Osteocyte (in vitro differentiated cells): Measurements from ENCODE around the gene SLC8A2. TPM values are rescaled to one million over a fixed set of nuclear protein-coding genes. Genes with fewer than 3 reads are reported as not detected.

Experiments used
- DNase-seq: peaks from one replicate; pipeline ENCODE4 v3.0.0; 2021; ENCODE audit warnings: mixed read lengths; ENCODE audit not compliant: unreplicated experiment; ENCODE audit errors: extremely low spot score
- H3K27ac Mint-ChIP-seq: one replicate; pipeline ENCODE4 v1.8.0; 2021; ENCODE audit warnings: mild to moderate bottlenecking, mixed read lengths; ENCODE audit not compliant: unreplicated experiment
- H3K27me3 Mint-ChIP-seq: one replicate; pipeline ENCODE4 v1.8.0; 2021; ENCODE audit warnings: mixed read lengths; ENCODE audit not compliant: unreplicated experiment
- H3K36me3 Mint-ChIP-seq: one replicate; pipeline ENCODE4 v1.8.0; 2021; ENCODE audit warnings: mixed read lengths; ENCODE audit not compliant: unreplicated experiment
- H3K4me1 Mint-ChIP-seq: one replicate; pipeline ENCODE4 v1.8.0; 2021; ENCODE audit warnings: mixed read lengths; ENCODE audit not compliant: unreplicated experiment
- H3K4me3 Mint-ChIP-seq: one replicate; pipeline ENCODE4 v1.8.0; 2021; ENCODE audit warnings: mild to moderate bottlenecking, moderate library complexity, mixed read lengths; ENCODE audit not compliant: unreplicated experiment
- H3K9me3 Mint-ChIP-seq: one replicate; pipeline ENCODE4 v1.8.0; 2021; ENCODE audit warnings: mixed read lengths; ENCODE audit not compliant: unreplicated experiment
- CTCF ChIP-seq: fragments of 200-600 bp; sonication (generic); IDR thresholded peaks from 2 replicates; pipeline ENCODE4 v1.5.0; 2021; ENCODE audit warnings: antibody characterized with exemption, mild to moderate bottlenecking, moderate library complexity
- total RNA-seq: library from RNA; stranded (reverse); gene quantifications from 2 replicates; pipeline ENCODE4 v1.2.1, GENCODE V29; 2021

SLC8A2 gene
- total RNA-seq, 1 donor from 2014 or later, result not detected

GRCh38 chr19:47406711-47407416, 64.8 kb downstream of the SLC8A2 start:
- DNase-seq, result no peak
- Mint-ChIP-seq H3K4me1 (no peaks in the 10 kb centered on the region), H3K9me3 (no peaks in the 10 kb centered on the region), H3K27ac (no peak overlapping the region), H3K36me3 (peaks cover 24% of the 10 kb centered on the region), H3K4me3 (no peak overlapping the region), H3K27me3 (no peaks in the 10 kb centered on the region)
- no peak for TF ChIP-seq CTCF

GRCh38 chr19:47405854-47406417, 65.8 kb downstream of the SLC8A2 start:
- Mint-ChIP-seq H3K27ac (no peak overlapping the region), H3K36me3 (peaks cover 24% of the 10 kb centered on the region), H3K4me1 (no peaks in the 10 kb centered on the region), H3K9me3 (no peaks in the 10 kb centered on the region), H3K4me3 (no peak overlapping the region), H3K27me3 (no peaks in the 10 kb centered on the region)
- no peak for DNase-seq
- TF ChIP-seq CTCF, result no peak

- Mint-ChIP-seq H3K27ac (no peak overlapping the region), H3K9me3 (no peaks in the 10 kb centered on the region), H3K4me1 (no peaks in the 10 kb centered on the region), H3K4me3 (no peak overlapping the region), H3K36me3 (peaks cover 24% of the 10 kb centered on the region), H3K27me3 (no peaks in the 10 kb centered on the region)
- no peak for TF ChIP-seq CTCF
- DNase-seq, result no peak
Measured at GRCh38 chr19:47405197-47405550, 66.5 kb downstream of the SLC8A2 start.

- Mint-ChIP-seq H3K36me3 (peaks cover 24% of the 10 kb centered on the region), H3K27ac (no peak overlapping the region), H3K4me1 (no peaks in the 10 kb centered on the region), H3K4me3 (no peak overlapping the region), H3K27me3 (no peaks in the 10 kb centered on the region), H3K9me3 (no peaks in the 10 kb centered on the region)
- DNase-seq, result no peak
- TF ChIP-seq CTCF, result no peak
Measured at GRCh38 chr19:47404334-47405196, 67.1 kb downstream of the SLC8A2 start.

GRCh38 chr19:47402504-47402903, 69.2 kb downstream of the SLC8A2 start:
- H3K4me1 Mint-ChIP-seq, result no peaks in the 10 kb centered on the region
- H3K36me3 Mint-ChIP-seq, result peaks cover 10% of the 10 kb centered on the region
- TF ChIP-seq CTCF, result no peak
- no peak overlapping the region for H3K27ac Mint-ChIP-seq
- H3K4me3 Mint-ChIP-seq, result no peak overlapping the region
- no peaks in the 10 kb centered on the region for H3K27me3 Mint-ChIP-seq
- no peak for DNase-seq
- no peaks in the 10 kb centered on the region for H3K9me3 Mint-ChIP-seq
